Tibial artery (tissue), 4 donors: Measurements from ENCODE around the gene MGMT.

Experiments
- DNase-seq, 2 donors: peaks; one replicate each; pipeline ENCODE4 v3.0.0-alpha.2; 2019
- H3K27ac ChIP-seq, 2 donors: fragments of 200-600 bp; sonication (generic) in 1 of 2; 1 replicate in 1 of 2; 2 replicates in 1 of 2; pipeline ENCODE4 v1.5.1; 2018 to 2019; ENCODE audit warnings: mild to moderate bottlenecking in 1 of 2
- H3K27me3 ChIP-seq, 2 donors: fragments of 200-600 bp; sonication (generic) in 1 of 2; one replicate each; pipeline versions ENCODE4 v1.5.1 to v1.6.0; 2016 to 2019
- H3K36me3 ChIP-seq, 3 donors: fragments of 200-600 bp; sonication (generic) in 2 of 3; one replicate each; pipeline ENCODE4 v1.5.1; 2016 to 2019; ENCODE audit warnings: mild to moderate bottlenecking in 2 of 3
- H3K4me1 ChIP-seq, 4 donors: fragments of 200-600 bp; sonication (generic) in 2 of 4; 1 replicate in 3 of 4; 2 replicates in 1 of 4; pipeline ENCODE4 v1.5.1; 2016 to 2019
- H3K4me3 ChIP-seq, 2 donors: fragments of 200-600 bp; sonication (generic) in 1 of 2; 1 replicate in 1 of 2; 2 replicates in 1 of 2; pipeline ENCODE4 v1.5.1; 2018 to 2019; ENCODE audit warnings: mild to moderate bottlenecking in 2 of 2
- H3K9me3 ChIP-seq, 3 donors: fragments of 200-600 bp; sonication (generic) in 1 of 3; one replicate each; pipeline ENCODE4 v1.5.1; 2016 to 2019
- CTCF ChIP-seq, 2 experiments: fragments of 200-600 bp in 1 of 2; fragments of 450-650 bp in 1 of 2; IDR thresholded peaks; one replicate each; pipeline ENCODE4 v1.5.1; 2017 to 2019; ENCODE audit warnings: antibody characterized with exemption in 2 of 2, mild to moderate bottlenecking in 1 of 2, moderate library complexity in 1 of 2
- intact Hi-C: fragments of 100-400 bp; cut with DNase I; formaldehyde crosslinking; loops from one replicate; pipeline ENCODE4 v1.15.0; 2023; ENCODE audit warnings: low total_unique reads

MGMT gene

GRCh38 chr10:129792141-129792540 lies 325.1 kb downstream of the MGMT start:
- intact Hi-C loops: no loop called here
- peaks cover 0 to 8% (median 0%) of the 10 kb centered on the region in 3 donors for H3K9me3 ChIP-seq

GRCh38 chr10:129792864-129793263 lies 325.8 kb downstream of the MGMT start:
- H3K4me3 ChIP-seq: no peak overlapping the region
- peaks cover 0 to 10% (median 0%) of the 10 kb centered on the region in 3 donors for H3K9me3 ChIP-seq
- no peak for TF ChIP-seq CTCF (IDR thresholded peaks at IDR 0.05)
- H3K4me1 ChIP-seq: no peaks in the 10 kb centered on the region
- DNase-seq: peak in 1 of 2 donors; percentile 23
- H3K27me3 ChIP-seq: no peaks in the 10 kb centered on the region
- H3K36me3 ChIP-seq: no peaks in the 10 kb centered on the region
- H3K27ac ChIP-seq: no peak overlapping the region
- intact Hi-C loops: no loop called here

More at GRCh38 chr10:129792141-129792540, 325.1 kb downstream of the MGMT start:
- peak in 1 of 2 donors; percentile 11 for DNase-seq
- H3K27ac ChIP-seq: no peak overlapping the region
- H3K4me3 ChIP-seq: no peak overlapping the region
- H3K4me1 ChIP-seq: no peaks in the 10 kb centered on the region
- TF ChIP-seq CTCF (IDR thresholded peaks at IDR 0.05): no peak
- no peaks in the 10 kb centered on the region for H3K36me3 ChIP-seq
- H3K27me3 ChIP-seq: no peaks in the 10 kb centered on the region

- H3K4me1 ChIP-seq: no peaks in the 10 kb centered on the region
- peaks cover 0 to 10% (median 0%) of the 10 kb centered on the region in 3 donors for H3K9me3 ChIP-seq
- H3K4me3 ChIP-seq: no peak overlapping the region
- H3K27me3 ChIP-seq: no peaks in the 10 kb centered on the region
- no peaks in the 10 kb centered on the region for H3K36me3 ChIP-seq
- intact Hi-C loops: no loop called here
- peak in 1 of 2 donors; percentile 17 for DNase-seq
- TF ChIP-seq CTCF (IDR thresholded peaks at IDR 0.05): no peak
- no peak overlapping the region for H3K27ac ChIP-seq
Measured at GRCh38 chr10:129793479-129793878, 326.4 kb downstream of the MGMT start.

- Histone ChIP-seq H3K4me1 (no peaks in the 10 kb centered on the region), H3K4me3 (no peak overlapping the region), H3K27me3 (no peaks in the 10 kb centered on the region), H3K27ac (no peak overlapping the region), H3K9me3 (peaks cover 0 to 4% (median 0%) of the 10 kb centered on the region in 3 donors), H3K36me3 (no peaks in the 10 kb centered on the region)
- DNase-seq: peak in 1 of 2 donors; percentile 23
- no peak for TF ChIP-seq CTCF (IDR thresholded peaks at IDR 0.05)
- intact Hi-C loops: no loop called here
Measured at GRCh38 chr10:129793996-129794395, 327.0 kb downstream of the MGMT start.

- H3K9me3 ChIP-seq: peaks cover 0 to 4% (median 3%) of the 10 kb centered on the region in 3 donors
- peak in 1 of 2 donors; percentile 11 for DNase-seq
- H3K27ac ChIP-seq: no peak overlapping the region
- no peak overlapping the region for H3K4me3 ChIP-seq
- no peaks in the 10 kb centered on the region for H3K27me3 ChIP-seq
- intact Hi-C loops: no loop called here
- no peaks in the 10 kb centered on the region for H3K36me3 ChIP-seq
- TF ChIP-seq CTCF (IDR thresholded peaks at IDR 0.05): no peak
- no peaks in the 10 kb centered on the region for H3K4me1 ChIP-seq
Measured at GRCh38 chr10:129796710-129797420, 329.8 kb downstream of the MGMT start.
